GM19397 (cell line): Measurements from ENCODE around the gene DCTN1.
A peak's percentile ranks its signal among the peaks of the same experiment; 100 is the strongest.
"Not testable (repeated sequence)": the region's sequence is repeated elsewhere in the genome, so short reads cannot be mapped to it uniquely, and the experiment has no call there.

Source experiments
- ATAC-seq: cut with Tn5 transposase; IDR thresholded peaks from one replicate; pipeline ENCODE4 v1.9.1; 2021; ENCODE audit warnings: mild to moderate bottlenecking, moderate library complexity; ENCODE audit not compliant: unreplicated experiment

DCTN1 gene

GRCh38 chr2:74379851-74380789, at the start of gene DCTN1:
TSS of gene DCTN1 (minus strand) at chr2:74380311. CDS start at chr2:74380037, 274 bp downstream.
- ATAC-seq, result no peak

GRCh38 chr2:74428675-74429074, 48.6 kb upstream of the DCTN1 start:
- no peak for ATAC-seq

GRCh38 chr2:74427551-74427950, 47.4 kb upstream of the DCTN1 start:
- no peak for ATAC-seq

GRCh38 chr2:74426181-74426758, 46.2 kb upstream of the DCTN1 start:
- ATAC-seq, result no peak

- ATAC-seq, result no peak
Observed at GRCh38 chr2:74425523-74425922, 45.4 kb upstream of the DCTN1 start.

- ATAC-seq, result no peak
Observed at GRCh38 chr2:74424995-74425406, 44.9 kb upstream of the DCTN1 start.

GRCh38 chr2:74424139-74424992, 44.3 kb upstream of the DCTN1 start:
- ATAC-seq, result no peak

GRCh38 chr2:74423231-74424095, 43.4 kb upstream of the DCTN1 start:
- ATAC-seq, result no peak

- ATAC-seq, result peak; percentile 95
Observed at GRCh38 chr2:74421221-74421870, 41.2 kb upstream of the DCTN1 start, which contains the start of the genes C2orf81 and WDR54. TSS of gene C2orf81 (minus strand) at chr2:74421619. CDS start at chr2:74421560, 59 bp downstream. TSS of gene WDR54 (plus strand) at chr2:74421730. CDS start at chr2:74422154, 424 bp downstream.

- not testable (repeated sequence) for ATAC-seq
Observed at GRCh38 chr2:74420443-74421103, 40.5 kb upstream of the DCTN1 start.

GRCh38 chr2:74420006-74420405, 39.9 kb upstream of the DCTN1 start:
- no peak for ATAC-seq

GRCh38 chr2:74419345-74419744, 39.2 kb upstream of the DCTN1 start:
- no peak for ATAC-seq

- no peak for ATAC-seq
Observed at GRCh38 chr2:74418312-74418711, 38.2 kb upstream of the DCTN1 start.

- ATAC-seq, result no peak
Observed at GRCh38 chr2:74417763-74418162, 37.7 kb upstream of the DCTN1 start.

- no peak for ATAC-seq
Observed at GRCh38 chr2:74417197-74417596, 37.1 kb upstream of the DCTN1 start.

- ATAC-seq, result no peak
Observed at GRCh38 chr2:74416778-74417177, 36.7 kb upstream of the DCTN1 start.

GRCh38 chr2:74415762-74416395, 35.8 kb upstream of the DCTN1 start:
- ATAC-seq, result peak; percentile 11

- ATAC-seq, result peak; percentile 62
Observed at GRCh38 chr2:74414881-74415761, 35.0 kb upstream of the DCTN1 start.
